HG03025 (cell line): ENCODE results near the gene UFL1.
A peak's percentile ranks its signal among the peaks of the same experiment; 100 is the strongest.
"Not testable (repeated sequence)": the region's sequence is repeated elsewhere in the genome, so short reads cannot be mapped to it uniquely, and the experiment has no call there.

Experiments
- ATAC-seq: cut with Tn5 transposase; IDR thresholded peaks from one replicate; pipeline ENCODE4 v1.9.1; 2021; ENCODE audit warnings: mild to moderate bottlenecking, moderate library complexity; ENCODE audit not compliant: unreplicated experiment, low FRiP score

The UFL1 gene

DNA sequence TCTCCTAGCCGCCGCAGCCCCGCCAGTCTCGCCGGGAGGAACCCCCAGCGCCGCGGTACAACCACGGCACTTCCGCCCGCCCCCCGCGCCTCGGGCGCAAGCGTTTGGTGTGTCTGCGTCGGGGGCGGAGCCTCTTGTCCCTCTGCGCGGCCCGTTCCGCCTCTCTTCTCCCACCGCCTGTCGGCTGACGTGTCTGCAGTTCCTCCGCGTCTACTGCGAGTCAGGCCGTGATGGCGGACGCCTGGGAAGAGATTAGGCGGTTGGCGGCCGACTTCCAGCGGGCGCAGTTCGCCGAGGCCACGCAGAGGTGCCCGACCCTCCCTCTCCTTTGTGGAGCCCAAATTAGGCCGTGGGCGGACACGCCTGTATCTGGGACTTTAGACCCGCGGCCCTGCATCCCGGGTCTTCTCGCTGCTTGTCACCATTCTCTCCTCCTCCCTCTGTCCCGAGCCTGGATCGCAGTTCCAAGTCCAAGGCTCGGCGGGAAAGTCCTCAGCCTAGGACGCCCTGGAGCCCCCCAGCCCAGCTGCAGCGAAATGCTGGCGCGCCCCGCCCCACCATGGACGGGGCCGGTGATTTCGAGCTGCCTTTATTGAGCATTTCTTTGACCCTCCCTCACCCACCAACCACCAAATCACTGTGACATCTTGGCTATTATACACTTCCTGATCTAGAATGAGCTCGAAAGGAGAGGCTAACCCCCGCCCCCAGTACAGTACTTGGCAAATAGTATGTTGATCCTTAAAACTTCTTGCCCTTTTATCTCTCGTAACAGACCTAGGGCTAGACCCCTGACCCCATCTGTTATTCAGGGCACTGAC is at the start of gene UFL1:
Gene UFL1 (plus strand): TSS at position 163 of the 821 bp plus-strand sequence. CDS start 68 bp downstream, at position 231.
- ATAC-seq = peak; percentile 97

DNA sequence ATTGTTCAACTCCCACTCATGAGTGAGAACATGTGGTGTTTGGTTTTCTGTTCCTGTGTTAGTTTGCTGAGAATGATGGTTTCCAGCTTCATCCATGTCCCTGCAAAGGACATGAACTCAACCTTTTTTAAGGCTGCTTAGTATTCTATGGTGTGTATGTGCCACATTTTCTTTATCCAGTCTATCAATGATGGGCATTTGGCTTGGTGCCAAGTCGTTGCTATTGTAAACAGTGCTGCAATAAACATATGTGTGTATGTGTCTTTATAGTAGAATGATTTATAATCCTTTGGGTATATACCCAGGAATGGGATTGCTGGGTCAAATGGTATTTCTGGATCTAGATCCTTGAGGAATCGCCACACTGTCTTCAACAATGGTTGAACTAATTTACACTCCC is 49.3 kb upstream of the UFL1 start:
- ATAC-seq = not testable (repeated sequence)

DNA sequence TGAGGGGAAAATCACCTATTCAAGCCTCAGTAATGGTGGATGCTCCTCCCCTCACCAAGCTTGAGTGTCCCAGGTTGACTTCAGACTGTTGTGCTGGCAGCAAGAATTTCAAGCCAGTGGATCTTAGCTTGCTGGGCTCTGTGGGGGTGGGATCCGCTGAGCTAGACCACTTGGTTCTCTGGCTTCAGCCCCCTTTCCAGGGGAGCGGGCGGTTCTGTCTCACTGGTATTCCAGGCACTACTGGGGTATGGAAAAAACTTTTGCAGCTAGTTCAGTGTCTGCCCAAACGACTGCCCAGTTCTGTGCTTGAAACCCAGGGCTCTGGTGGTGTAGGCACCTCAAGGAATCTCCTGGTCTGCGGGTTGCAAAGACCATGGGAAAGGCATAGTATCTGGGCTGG is 42.9 kb upstream of the UFL1 start:
- no peak for ATAC-seq

DNA sequence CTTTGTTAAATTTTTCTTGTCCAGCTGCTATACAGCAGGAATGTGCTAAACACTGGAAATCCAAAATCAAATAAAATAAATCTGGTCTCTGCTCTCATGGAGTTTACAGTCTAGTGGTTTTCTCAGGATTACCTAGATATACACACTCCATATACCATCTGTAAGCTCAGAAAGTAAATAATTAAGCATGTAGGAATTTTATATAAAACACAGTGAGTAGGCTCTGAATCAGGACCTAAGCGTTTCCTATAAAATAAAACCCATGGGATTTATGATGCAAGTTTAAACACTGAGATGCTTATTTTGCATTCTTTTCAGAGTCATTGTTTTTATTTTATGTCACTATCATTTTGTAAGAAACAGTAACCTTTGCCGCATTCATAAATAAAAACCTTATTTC is 29.7 kb upstream of the UFL1 start:
- ATAC-seq = no peak

DNA sequence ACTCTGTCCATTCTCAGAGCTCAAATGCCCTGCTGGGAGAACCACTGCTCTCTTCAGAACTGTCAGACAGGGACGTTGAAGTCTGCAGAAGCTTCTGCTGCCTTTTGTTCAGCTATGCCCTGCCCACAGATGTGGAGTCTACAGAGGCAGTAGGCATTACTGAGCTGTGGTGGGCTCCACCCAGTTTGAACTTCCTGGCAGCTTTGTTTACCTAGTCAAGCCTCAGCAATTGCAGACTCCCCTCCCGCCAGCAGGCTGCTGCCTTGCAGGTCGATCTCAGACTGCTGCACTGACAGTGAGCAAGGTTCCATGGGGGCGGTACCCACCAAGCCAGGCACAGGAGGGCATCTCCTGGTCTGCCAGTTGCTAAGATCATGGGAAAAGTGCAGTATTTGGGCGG is 21.8 kb upstream of the UFL1 start:
- no peak for ATAC-seq

DNA sequence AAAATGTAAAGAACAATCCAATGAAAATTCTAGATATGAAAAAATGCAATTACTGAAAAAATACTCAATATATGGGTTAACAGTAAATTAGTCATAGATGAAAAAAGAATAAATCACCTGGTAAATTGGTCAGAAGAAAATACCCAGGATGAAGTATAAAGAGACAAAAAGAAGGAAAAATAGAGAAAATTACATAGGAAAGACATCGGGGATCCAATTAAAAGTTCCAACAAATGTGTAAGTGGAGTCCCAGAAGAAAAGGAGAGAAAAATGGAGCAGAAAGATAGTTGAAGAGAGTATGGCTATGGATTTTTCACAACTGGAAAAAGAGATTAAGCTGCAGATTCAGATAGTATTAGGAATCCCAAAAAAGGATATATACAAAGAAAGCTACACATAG is 18.7 kb upstream of the UFL1 start:
- no peak for ATAC-seq

DNA sequence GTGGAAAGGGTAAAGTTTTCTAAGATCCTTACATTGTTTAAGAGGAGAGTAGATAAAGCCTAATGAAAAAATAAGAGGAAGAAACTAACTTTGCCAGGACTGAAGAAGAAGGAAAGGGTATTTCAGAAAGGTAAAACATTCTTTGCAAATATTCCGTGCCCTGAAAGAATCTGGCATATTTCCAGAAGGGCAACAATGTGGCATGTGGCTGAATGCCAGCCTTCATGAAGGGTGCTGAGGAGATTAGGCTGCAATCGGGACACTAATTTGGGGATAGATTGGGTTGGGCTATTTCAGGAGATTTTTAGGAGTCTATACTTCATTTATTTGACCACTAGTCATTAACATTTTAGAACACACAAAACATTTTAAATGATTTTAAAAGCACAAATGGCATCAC is 16.2 kb upstream of the UFL1 start:
- no peak for ATAC-seq

DNA sequence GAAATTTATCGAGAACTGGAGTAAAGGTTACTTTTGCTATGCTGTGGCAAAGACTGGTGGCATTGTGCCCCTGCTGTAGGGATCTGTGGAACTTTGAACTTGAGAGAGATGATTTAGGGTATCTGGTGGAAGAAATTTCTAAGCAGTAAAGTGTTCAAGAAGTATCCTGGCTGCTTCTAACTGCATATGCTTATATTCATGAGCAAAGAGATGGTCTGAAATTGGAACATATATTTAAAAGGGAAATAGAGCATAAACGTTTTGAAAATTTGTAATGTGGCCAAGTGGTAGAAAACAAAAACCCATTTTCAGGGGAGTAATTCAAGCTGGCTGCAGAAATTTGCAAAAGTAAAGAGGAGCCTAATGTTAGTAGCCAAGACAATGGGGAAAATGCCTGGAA is 12.3 kb upstream of the UFL1 start:
- ATAC-seq = no peak

DNA sequence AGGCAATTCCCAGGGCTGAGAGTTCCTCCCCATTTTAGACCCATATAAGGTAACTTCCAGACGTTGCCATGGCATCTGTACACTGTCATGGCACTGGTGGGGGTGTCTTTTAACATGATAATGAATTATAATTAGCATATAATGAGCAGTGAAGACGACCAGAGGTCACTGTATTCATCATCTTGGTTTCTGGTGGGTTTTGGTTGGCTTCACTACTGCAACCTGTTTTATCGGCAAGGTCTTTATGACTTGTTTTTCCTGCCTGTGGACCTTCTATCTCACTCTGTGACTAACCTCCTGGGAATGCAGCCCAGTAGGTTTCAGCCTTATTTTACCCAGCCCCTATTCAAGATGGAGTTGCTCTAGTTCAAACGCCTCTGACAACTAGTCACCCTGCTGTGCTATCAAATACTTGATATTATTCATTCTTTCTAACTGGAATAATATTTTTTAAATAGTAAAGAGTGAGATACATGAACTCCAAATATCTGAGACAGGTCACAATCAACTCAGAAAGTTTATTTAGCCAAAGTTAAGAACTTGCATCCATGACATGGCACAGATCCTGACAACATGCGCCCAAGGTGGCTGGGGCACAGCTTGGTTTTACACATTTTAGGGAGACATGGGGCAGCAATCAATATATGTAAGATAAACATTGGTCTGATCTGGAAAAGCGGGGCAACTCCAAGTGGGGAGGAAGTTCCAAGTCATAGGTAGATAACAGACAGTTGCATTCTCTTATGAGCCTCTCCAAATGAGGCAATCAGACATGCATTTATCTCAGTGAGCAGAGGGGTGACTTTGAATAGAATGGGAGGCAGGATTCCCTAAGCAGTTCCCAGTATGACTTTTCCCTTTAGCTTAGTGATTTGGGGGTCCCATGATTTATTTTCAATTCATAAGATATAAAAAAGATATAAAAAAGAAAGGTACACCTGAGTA is 1.2 kb upstream of the UFL1 start:
- ATAC-seq = no peak

DNA sequence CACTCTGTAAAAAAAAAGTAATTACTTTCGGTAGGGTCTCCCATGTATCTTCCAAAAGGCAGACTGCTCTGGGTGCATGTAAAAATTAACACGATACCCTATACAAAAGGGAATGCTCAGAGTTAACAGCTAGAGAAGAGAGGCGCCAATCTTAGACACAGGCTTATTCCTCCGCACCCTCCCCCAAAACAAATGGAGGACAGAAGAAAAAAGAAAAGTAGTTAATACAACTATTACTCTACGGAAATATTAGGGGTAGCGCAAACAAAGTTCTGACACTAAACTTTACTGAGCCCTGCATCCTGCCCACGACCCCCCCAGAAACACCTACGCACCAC is 331 bp upstream of the UFL1 start:
- ATAC-seq = peak; percentile 20

DNA sequence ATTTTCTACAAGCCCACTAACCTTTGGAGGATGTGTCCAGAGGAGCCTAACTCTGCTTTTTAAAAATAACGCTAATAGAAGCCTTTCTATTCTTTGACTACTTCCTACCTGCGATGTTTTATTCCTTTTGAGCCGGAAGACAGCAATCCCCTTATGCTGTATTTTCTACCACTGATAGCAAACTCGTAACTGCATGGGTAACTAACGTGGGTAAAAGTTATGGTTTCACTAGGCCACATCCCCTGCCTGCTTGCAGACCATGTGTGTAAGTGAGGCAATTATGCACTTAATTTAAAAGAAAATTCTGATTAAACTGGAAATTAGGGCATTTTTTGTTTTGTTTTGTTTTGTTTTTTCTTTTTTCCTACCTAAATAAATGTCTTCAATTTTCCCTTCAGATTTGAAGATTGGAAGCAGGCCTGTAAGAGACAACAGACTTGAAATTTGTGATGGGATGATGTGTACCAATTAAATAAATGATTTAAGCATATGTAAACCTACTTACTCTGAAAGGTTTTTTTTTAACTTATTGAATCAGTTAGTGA is 931 bp downstream of the UFL1 start:
- peak; percentile 26 for ATAC-seq

DNA sequence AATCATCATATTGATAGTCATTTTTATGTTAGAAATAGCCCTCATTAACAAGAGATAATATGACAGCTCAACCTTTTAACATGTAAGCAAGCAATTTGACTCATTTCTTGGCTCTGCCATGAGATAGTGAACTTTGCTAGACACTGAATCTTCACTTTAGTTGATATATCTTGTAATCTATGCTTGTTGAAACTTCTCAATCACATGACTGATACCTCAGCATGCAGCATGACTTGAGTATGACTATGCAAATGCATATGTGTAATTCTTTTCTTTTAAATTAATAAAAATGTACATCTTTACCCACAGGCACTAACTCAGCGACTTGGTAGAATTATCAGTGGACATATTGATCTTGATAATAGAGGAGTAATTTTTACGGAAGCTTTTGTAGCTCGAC is 6.6 kb downstream of the UFL1 start:
- no peak for ATAC-seq

DNA sequence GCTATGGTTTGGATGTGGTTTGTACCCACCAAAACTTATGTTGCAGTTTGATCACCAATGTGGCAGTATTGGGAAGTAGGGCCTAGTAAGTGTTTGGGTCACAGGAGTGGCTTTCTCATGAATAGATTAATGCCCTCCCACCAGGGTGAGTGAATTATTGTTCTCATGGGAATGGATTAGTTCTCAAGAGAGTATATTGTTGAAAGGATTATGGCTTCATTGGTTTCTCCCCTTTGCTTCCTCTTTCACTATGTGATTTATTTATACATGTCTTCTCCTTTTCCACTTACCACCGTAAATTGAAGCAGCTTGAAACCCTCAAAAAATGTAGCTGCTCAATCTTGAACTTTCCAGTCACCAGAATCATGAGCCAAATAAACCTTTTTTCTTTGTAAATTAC is 10.8 kb downstream of the UFL1 start:
- no peak for ATAC-seq

DNA sequence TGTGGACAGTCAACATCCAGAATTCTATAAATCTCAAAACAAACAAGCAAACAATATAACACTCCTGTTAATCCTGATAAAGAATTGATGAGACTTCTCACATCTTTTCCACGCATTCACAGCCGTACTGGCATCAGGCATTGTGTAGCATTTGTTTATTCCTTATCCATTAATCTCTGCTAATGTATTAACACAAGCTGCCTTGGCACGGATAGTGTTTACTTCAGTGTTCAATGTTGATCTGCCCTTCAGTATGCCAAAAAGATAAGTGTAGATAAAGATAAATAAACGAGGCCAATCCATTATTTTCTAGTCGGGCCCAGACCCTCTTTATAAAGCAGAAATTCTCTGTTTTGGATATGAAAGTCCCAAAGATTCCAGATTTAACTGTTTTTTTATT is 16.1 kb downstream of the UFL1 start:
- ATAC-seq = no peak

DNA sequence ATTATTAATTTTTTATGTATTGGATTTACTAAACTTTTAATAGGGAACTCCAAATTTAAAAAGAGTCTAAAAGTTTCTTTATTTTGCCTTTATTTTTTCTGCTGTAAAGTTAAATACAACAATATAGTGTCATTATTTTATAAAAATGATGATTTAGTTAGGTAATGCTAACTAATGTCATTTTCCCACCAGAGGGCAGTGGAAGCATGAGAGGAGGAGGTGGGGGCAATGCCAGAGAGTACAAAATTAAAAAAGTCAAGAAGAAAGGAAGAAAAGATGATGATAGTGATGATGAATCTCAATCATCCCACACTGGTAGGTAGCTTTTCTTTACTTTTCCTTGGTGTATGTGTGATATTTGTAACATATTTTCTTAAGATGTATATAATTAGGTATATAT is 21.1 kb downstream of the UFL1 start:
- no peak for ATAC-seq

DNA sequence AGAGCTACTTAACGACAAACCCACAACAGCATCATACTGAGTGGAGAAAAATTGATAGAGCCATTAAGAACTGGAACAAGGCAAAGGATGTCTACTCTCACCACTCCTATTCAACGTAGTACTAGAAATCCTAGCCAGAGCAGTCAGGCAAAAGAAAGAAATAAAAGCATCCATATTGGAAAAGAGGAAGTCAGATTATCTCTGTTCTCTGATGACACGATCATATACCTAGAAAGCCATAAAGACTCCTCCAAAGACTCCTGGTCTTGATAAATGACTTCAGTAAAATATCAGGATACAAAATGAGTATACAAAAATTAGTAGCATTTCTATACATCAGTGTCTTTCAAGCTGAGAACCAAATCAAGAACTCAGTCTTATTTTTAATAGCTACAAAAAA is 24.3 kb downstream of the UFL1 start:
- ATAC-seq = no peak

DNA sequence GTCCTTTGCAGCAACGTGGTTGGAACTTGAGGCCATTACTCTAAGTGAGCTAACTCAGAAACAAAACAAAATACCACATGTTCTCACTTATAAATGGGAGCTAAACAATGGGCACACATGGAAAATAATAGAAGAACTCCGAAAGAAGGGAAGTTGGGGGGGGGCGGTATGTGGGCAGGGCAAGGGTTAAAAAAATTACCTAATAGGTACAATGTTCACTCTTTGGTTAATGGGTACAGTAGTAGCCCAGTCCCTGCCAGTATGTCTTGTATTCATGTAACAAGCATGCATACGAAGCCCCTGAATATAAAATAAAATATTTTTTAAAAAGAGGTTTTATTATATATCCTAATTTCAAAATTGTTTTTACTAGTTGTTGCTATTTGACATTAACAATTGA is 26.0 kb downstream of the UFL1 start:
- no peak for ATAC-seq

DNA sequence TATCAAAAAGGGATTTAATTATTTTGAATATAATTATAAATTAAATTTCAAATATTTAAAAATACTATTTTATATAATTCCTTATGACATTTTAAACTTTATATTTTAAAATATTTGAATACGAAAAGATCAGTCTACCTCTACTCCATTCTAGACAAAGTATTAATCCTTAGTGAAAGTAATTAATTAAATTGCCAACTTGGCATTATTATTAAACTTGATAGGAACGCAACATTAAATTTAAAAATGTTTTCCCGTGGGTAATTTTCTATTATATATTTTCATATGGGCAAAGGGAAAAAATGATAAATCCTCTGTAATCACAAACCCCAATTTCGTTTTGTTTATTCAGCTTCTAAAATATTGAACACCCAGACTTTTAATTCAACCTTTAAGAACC is 33.0 kb downstream of the UFL1 start:
- no peak for ATAC-seq

DNA sequence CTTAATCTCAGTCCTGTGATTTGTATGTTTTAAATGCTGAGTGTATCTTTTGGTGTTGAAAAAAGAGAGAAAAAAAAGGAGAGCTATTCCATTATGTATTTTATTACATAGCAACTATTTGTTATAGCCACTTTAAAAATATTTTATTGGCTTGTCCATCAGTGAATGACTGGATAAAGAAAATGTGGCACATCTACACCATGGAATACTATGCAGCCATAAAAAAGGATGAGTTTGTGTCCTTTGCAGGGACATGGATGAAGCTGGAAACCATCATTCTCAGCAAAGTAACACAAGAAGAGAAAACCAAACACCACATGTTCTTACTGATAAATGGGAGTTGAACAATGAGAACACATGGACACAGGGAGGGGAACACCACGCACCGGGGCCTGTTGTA is 38.1 kb downstream of the UFL1 start:
- ATAC-seq = not testable (repeated sequence)

DNA sequence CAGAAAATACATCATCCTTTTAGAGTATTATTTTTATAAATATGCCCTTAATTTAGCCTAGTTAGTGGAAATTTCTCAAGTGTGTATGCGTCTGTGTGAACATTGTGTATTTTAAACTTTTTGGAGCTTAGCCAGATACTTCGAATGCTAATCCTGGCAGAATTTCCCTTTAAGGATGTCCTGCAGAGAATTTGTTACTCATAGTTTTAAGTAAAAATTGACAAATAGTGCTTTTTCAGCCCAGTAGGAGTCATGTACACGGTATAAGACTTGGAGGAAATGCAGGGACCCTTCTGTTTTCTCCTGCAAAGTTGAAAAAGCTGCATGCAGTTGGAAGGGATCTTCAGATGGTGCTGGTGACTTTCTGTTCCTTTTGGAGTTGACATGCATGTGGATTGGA is 41.3 kb downstream of the UFL1 start, which contains the start of gene FHL5:
Gene FHL5 (plus strand): TSS at position 243 of the 400 bp plus-strand sequence. CDS start 40,486 bp downstream, outside the sequence.
- no peak for ATAC-seq

DNA sequence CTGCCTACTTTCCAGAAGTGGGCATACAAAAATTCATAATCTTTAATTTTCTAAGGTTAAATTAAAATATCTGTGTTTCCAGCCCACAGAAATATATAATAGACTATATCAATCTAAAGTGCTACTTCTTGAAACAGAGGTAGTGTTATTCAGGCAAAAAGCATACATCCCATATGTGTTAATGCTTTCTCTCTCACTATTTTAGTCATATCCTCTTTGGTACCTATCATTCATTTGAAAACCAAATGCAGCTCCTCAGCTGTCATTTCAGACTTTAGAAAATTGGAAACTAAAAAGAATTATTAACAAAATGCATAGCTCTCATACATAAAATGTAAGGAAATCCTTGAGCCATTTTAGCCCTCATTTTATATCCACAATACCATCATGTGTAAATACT is 42.2 kb downstream of the UFL1 start:
- ATAC-seq = no peak
